Cardiac fibroblast (primary cell): ENCODE data around the gene SLIT3.

Source experiments
- DNase-seq, 2 donors: peaks; one replicate each; pipeline versions ENCODE4 v3.0.0 to v3.0.0-alpha.2; 2010; ENCODE audit warnings: low read depth in 2 of 2
- H3K4me3 ChIP-seq, 2 donors: replicated peaks in 1 of 2; 1 replicate in 1 of 2; 2 replicates in 1 of 2; pipeline ENCODE4 v1.5.1; 2011; ENCODE audit warnings: low read depth in 2 of 2, low read length in 2 of 2, mild to moderate bottlenecking in 2 of 2, moderate library complexity in 1 of 2
- TF ChIP-seq, protein P1 (sequence below): IDR thresholded peaks from one replicate; pipeline ENCODE4 v1.5.1; 2011; ENCODE audit warnings: low read depth, mild to moderate bottlenecking, low read length, inconsistent platforms

Gene SLIT3

DNA sequence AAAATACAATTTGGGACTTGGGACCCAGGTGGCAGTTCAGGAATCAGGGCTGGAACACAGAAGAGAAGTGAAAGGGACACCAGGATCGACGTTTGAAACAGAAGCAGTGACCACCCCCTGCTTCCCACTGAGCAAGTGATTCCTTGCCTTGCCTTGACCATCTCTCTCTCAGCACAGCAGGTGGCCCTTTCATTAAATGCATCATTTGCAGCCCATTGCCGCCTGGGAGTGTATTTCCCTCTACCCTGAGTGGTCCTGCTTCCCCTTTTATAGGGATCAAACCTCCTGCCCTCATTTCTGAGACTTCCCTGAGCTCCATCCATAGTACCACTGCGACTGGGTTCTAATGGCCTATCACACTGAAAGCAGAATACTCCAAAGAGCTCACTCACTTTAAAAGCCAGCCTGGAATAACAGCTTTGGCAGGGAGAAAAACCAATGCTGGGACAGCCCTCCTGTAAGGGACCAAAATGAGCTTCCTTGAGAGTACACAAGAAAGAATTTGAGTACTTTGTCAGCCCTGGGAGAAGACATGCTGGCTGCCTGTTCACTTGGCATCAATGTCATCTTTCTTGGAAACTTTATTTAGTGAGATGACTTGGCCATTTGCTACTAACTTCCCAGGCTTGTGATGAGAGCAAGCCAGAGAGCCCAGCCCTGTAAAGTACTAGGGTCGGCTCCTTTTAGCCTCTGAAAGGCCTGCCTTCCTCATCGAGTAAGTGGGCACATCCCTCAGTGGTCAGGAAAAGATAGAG is 149.7 kb downstream of the SLIT3 start:
- no peak overlapping the region for H3K4me3 ChIP-seq
- TF ChIP-seq, protein P1, sequence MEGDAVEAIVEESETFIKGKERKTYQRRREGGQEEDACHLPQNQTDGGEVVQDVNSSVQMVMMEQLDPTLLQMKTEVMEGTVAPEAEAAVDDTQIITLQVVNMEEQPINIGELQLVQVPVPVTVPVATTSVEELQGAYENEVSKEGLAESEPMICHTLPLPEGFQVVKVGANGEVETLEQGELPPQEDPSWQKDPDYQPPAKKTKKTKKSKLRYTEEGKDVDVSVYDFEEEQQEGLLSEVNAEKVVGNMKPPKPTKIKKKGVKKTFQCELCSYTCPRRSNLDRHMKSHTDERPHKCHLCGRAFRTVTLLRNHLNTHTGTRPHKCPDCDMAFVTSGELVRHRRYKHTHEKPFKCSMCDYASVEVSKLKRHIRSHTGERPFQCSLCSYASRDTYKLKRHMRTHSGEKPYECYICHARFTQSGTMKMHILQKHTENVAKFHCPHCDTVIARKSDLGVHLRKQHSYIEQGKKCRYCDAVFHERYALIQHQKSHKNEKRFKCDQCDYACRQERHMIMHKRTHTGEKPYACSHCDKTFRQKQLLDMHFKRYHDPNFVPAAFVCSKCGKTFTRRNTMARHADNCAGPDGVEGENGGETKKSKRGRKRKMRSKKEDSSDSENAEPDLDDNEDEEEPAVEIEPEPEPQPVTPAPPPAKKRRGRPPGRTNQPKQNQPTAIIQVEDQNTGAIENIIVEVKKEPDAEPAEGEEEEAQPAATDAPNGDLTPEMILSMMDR, result no peak
- DNase-seq, result no peak

DNA sequence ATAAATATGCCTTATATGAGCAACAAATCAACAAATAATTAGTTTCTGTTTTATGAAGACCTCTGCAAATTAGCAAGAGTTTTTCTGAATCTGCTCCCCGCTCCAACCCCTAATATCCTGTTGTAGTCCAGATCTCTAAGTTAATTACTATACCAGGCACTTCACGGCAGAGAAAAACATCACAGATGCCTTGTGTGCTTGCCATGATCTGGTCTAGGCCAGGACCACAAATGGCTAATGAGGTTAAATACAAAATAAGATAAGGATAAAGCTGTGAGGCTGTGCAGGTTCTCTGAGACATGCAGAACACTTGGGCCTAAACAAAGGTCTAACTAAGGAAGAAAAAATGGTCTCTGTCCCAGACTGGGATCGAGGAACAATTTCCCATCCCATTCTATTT is 150.8 kb downstream of the SLIT3 start:
- DNase-seq, result no peak
- no peak overlapping the region for H3K4me3 ChIP-seq
- TF ChIP-seq, protein P1, result no peak

- TF ChIP-seq, protein P1, result no peak
- DNase-seq, result no peak
- no peak overlapping the region for H3K4me3 ChIP-seq
Measured at GRCh38 chr5:169149317-169149716, 151.6 kb downstream of the SLIT3 start.

GRCh38 chr5:169148138-169148740 is 152.7 kb downstream of the SLIT3 start:
- no peak for DNase-seq
- no peak overlapping the region for H3K4me3 ChIP-seq
- TF ChIP-seq, protein P1, result no peak

DNA sequence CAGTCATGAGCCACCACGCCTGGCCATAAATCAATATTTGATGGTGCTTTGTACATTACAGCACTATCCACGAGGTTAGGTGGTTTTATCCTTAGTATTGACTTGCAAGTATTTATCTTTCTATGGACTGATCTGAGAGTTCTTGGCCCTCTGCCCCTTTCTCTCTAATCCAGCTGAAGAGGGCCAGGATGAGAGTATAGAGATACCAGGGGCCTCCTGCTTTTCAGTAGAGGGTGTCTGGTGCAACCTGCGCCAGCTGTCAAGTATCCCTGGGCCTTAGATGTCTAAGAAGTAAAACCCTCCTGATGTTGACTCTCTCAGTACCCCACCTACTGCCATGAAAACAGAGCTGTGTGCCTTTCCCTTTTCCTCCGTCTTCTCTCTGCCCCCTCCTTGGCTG is 153.4 kb downstream of the SLIT3 start:
- DNase-seq, result no peak
- TF ChIP-seq, protein P1, result no peak
- no peak overlapping the region for H3K4me3 ChIP-seq

- DNase-seq, result peak; percentile 8 to 62
- H3K4me3 ChIP-seq, result no peak overlapping the region
- TF ChIP-seq, protein P1, result no peak
Measured at GRCh38 chr5:169146158-169146557, 154.8 kb downstream of the SLIT3 start.
